HG02840 (cell line): ENCODE results near the gene TNFRSF14.
"Not testable (repeated sequence)": the region's sequence is repeated elsewhere in the genome, so short reads cannot be mapped to it uniquely, and the experiment has no call there.

Experiments used
- ATAC-seq: cut with Tn5 transposase; IDR thresholded peaks from one replicate; pipeline ENCODE4 v1.9.1; 2021; ENCODE audit warnings: mild to moderate bottlenecking, moderate library complexity, moderate number of reproducible peaks; ENCODE audit not compliant: unreplicated experiment, low FRiP score

Gene TNFRSF14

GRCh38 chr1:2551544-2551943, 4.6 kb upstream of the TNFRSF14 start:
- not testable (repeated sequence) for ATAC-seq

DNA sequence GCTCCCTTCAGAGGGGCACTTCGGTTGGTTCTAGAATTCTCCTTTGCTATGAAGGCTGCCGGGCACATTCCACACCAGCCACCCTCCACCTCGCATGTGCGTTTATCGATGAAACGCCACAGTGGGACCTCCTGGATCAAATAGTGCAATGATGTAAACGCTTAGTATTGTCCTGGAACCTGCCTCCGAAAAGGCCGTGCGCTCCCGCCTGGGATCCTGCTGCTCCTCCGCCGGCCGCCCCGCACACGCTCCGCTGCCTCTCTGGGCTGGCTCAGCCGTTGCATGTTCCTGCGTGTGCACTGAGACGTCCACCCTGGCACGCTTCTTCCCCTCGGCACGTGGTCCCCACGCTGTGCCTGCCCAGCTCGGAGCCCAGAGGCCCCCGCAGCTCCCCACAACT, 4.0 kb upstream of the TNFRSF14 start:
- ATAC-seq = no peak

GRCh38 chr1:2553076-2553475, 3.1 kb upstream of the TNFRSF14 start:
- ATAC-seq = not testable (repeated sequence)

- no peak for ATAC-seq
Observed at GRCh38 chr1:2553871-2554620, 2.1 kb upstream of the TNFRSF14 start.

DNA sequence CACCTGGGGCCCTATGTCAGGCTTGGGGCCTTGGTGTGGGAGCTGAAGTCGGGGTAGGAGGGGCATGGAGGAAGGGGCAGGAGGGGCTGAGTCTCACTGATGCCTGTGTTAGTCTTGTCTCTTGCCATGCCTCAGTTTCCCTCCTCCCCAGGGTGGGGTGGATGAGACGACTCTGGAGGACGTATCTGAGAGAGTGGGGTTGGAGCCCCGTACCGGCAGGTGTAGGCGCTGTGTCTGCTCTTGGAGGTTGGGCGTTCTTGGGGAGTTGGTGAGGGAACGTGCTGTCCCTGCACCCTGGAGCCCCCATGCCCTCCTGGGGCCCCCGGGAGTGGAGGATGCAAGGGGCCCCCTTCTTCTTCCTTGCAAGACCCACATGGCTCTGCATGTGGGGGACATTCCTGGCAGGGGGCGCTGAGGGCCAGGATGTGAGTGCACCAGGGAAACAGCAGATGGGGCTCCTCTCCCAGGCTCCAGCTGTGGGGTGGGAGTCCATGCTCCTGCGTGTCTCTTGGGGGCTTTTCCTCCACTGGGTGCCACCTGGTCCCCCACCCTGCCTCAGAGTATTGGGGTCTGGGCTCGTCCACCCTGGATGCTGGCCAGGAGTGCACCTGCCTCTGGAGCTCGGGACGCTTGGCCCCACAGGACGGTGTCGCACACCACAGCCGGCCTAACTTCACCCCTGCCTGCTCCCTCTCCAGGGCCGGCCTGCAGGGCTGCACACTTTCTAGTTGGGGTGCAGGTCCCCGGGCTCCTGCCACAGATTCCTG, 1.4 kb upstream of the TNFRSF14 start:
- ATAC-seq = no peak

DNA sequence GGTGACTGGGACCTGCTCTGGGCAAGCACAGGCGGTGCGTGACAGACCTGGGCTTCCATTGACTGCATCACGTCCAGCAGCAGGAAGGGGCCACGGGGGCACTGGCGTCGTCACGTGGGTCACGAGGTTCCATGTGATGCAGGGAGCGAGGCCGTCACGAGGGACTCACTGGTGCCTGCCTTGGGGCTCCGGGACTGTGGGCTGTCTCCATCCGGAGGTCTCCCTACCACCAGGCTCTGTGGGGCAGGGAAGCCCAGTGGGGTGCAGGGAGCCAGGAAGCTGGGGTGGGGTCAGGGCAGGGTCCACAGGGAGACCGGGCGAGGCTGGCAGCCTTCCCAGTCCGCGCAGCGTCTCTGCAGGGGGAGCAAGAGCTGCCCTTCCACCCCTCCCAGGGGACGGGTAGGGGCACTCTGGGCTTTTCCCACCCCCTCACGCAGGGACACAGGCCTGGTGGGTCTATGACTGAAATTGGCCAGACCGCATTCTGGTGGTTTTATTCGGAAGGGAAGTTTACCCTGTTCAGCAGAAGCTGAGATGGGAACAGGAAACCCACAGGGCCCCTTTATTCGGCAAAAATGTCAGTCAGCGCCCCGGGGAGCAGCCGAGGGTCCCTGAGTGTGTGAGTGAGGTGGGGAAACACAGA, 416 bp upstream of the TNFRSF14 start:
- ATAC-seq = peak; percentile 42

GRCh38 chr1:2556678-2557481, 709 bp downstream of the TNFRSF14 start:
- no peak for ATAC-seq

- ATAC-seq = no peak
Observed at GRCh38 chr1:2557482-2558400, 1.6 kb downstream of the TNFRSF14 start.

DNA sequence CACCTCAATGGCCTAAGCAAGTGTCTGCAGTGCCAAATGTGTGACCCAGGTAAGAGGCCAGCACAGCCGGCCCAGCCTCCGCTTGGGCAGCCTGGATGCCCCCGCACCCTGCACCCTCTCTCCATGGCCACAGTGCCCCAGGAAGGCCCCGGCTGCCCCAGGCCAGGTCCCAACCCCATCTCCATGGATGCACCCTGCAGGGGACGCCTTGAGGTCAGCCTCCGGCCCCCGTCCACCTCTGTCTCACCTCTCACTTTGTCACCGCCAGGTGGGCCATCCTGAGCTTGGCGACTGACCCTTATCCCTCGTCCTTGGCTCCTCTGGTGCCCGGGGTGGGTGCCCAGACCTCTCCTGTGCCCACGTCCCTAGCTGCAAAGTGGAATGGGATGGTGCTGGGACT, 2.2 kb downstream of the TNFRSF14 start:
- ATAC-seq = no peak

DNA sequence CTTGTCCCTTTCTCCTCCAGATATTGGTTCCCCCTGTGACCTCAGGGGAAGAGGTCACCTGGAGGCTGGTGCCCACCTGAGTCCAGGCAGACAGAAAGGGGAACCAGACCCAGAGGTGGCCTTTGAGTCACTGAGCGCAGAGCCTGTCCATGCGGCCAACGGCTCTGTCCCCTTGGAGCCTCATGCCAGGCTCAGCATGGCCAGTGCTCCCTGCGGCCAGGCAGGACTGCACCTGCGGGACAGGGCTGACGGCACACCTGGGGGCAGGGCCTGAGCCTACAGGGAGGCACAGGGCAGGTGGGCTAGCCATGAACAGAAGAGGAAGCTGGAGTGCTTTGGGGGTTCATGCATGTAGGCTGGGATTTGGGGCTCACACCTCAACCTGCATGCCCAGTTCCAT, 2.7 kb downstream of the TNFRSF14 start:
- no peak for ATAC-seq

DNA sequence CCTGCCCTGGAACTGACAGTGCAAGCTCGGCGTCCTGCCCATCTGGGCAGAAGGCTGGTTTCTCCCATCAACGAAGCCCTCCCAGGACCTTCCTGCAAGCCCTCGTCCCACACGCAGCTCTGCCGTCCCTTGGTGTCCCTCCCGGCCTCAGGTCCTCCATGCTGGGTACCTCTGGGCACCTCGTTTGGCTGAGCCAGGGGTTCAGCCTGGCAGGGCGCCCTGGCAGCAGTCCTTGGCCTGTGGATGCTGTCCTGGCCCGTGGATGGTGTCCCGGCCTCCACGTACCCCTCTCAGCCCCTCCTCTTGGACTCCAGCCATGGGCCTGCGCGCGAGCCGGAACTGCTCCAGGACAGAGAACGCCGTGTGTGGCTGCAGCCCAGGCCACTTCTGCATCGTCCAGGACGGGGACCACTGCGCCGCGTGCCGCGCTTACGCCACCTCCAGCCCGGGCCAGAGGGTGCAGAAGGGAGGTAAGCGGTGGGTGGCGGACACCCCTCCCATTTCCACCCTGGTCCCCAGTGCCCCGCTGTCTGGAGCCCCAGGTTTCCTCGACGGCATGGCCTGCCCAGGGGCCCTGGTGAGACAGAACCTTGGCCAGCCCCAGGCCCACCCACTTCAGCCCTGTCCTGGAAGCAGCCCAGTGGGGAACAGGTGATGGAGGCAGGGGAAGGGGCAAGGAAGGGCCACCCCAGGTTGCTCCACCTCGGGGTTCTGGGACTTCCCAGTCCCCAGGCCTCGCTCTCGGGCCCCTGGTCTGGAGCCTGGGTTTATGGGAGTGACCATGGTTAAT, 3.5 kb downstream of the TNFRSF14 start:
- ATAC-seq = no peak

DNA sequence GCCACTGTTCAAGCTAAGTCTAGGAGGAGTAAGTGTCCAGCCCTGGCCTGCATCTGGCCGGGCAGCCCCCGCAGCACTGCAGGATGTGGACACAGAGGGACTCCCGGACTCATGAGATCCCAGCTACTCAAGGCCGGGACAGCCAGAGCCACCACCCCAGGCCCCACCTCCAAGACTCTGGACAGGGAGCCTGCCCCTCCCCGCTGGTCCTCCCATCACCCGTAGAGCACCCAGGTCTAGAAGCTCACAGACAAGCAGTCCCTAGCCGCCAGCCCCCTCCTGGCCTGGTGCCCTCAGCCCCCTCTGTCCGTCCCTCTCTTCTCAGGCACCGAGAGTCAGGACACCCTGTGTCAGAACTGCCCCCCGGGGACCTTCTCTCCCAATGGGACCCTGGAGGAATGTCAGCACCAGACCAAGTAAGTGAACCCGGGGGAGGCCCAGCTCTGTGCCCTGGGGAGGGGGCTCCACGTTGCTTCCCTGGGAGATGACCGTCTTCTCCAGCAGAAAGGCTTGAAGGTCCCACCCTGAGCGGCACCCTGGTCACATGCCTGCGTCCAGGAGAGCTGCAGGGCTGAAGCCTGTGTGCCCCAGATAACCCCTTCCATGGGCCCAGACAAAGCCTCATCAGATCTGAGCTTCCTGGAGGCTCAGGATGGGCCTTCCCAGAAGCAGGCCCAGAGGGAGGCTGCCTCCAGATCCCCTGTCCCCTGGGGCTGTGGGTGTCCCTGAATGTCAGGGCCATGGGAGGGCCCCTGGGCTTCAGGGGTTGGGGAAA, 4.3 kb downstream of the TNFRSF14 start:
- no peak for ATAC-seq

DNA sequence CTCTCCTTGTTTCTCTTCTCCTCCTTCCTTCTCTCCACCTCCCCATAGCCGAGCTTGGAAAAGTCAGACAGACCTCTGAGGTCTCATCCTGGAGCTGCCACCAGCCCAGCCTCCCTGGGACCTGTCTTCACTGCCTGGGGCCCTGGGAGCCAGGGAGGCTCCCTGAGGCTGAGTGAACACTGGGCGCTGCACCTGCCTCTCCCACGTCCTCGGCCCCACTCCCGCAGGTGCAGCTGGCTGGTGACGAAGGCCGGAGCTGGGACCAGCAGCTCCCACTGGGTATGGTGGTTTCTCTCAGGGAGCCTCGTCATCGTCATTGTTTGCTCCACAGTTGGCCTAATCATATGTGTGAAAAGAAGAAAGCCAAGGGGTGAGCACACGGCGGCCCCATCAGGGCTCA, 5.3 kb downstream of the TNFRSF14 start:
- no peak for ATAC-seq

- ATAC-seq = no peak
Observed at GRCh38 chr1:2561898-2562895, 6.0 kb downstream of the TNFRSF14 start.

GRCh38 chr1:2563205-2563604, 7.0 kb downstream of the TNFRSF14 start:
- no peak for ATAC-seq

GRCh38 chr1:2564006-2564814, 8.0 kb downstream of the TNFRSF14 start:
- ATAC-seq = no peak
